Left renal pelvis (tissue), 4 donors: ENCODE data around the gene SLC38A4. TPM values are rescaled to one million over a fixed set of nuclear protein-coding genes. Genes with fewer than 3 reads are reported as not detected.
"Not testable (repeated sequence)": the region's sequence is repeated elsewhere in the genome, so short reads cannot be mapped to it uniquely, and the experiment has no call there.

Experiments
- DNase-seq, 4 donors: peaks; one replicate each; pipeline ENCODE4 v3.0.0-alpha.2; 2013; ENCODE audit warnings: low read depth in 4 of 4, low spot score in 3 of 4
- polyA plus RNA-seq, 4 donors: library from polyadenylated mRNA; unstranded; fragments of 120-200 nt; gene quantifications; one replicate each; pipeline ENCODE4 v1.2.1, GENCODE V29; 2013; ENCODE audit not compliant: insufficient read length in 4 of 4

The SLC38A4 gene
- polyA plus RNA-seq, result 10 to 100 TPM in 3 of 4 donors, 1 to 10 TPM in 1; 2.7 to 28.0 (median 26.7) TPM

- DNase-seq, result no peak
Measured at GRCh38 chr12:46825591-46826414, at the start of gene SLC38A4. TSS of gene SLC38A4 (minus strand) at chr12:46825997. CDS start at chr12:46793071, 32,926 bp downstream.

GRCh38 chr12:46875095-46875494 is 49.3 kb upstream of the SLC38A4 start:
- no peak for DNase-seq

- no peak for DNase-seq
Measured at GRCh38 chr12:46874642-46875041, 48.8 kb upstream of the SLC38A4 start.

- no peak for DNase-seq
Measured at GRCh38 chr12:46872135-46872534, 46.3 kb upstream of the SLC38A4 start.

GRCh38 chr12:46865311-46865710 is 39.5 kb upstream of the SLC38A4 start:
- no peak for DNase-seq

GRCh38 chr12:46858368-46858767 is 32.6 kb upstream of the SLC38A4 start:
- DNase-seq, result no peak

- DNase-seq, result no peak
Measured at GRCh38 chr12:46857486-46857885, 31.7 kb upstream of the SLC38A4 start.

GRCh38 chr12:46855760-46856159 is 30.0 kb upstream of the SLC38A4 start:
- DNase-seq, result no peak

- not testable (repeated sequence) for DNase-seq
Measured at GRCh38 chr12:46854188-46854587, 28.4 kb upstream of the SLC38A4 start.

GRCh38 chr12:46848792-46849191 is 23.0 kb upstream of the SLC38A4 start:
- not testable (repeated sequence) for DNase-seq

- no peak for DNase-seq
Measured at GRCh38 chr12:46847001-46847400, 21.2 kb upstream of the SLC38A4 start.

- no peak for DNase-seq
Measured at GRCh38 chr12:46843811-46844210, 18.0 kb upstream of the SLC38A4 start.

- no peak for DNase-seq
Measured at GRCh38 chr12:46841891-46842290, 16.1 kb upstream of the SLC38A4 start.

GRCh38 chr12:46839964-46840363 is 14.2 kb upstream of the SLC38A4 start:
- DNase-seq, result no peak

GRCh38 chr12:46839232-46839631 is 13.4 kb upstream of the SLC38A4 start:
- no peak for DNase-seq

- DNase-seq, result no peak
Measured at GRCh38 chr12:46835785-46836184, 10.0 kb upstream of the SLC38A4 start.

GRCh38 chr12:46832130-46832704 is 6.4 kb upstream of the SLC38A4 start:
- DNase-seq, result no peak

GRCh38 chr12:46831335-46832129 is 5.7 kb upstream of the SLC38A4 start:
- no peak for DNase-seq

GRCh38 chr12:46830731-46831334 is 5.0 kb upstream of the SLC38A4 start:
- DNase-seq, result no peak

GRCh38 chr12:46824709-46825108 is 1.1 kb downstream of the SLC38A4 start:
- no peak for DNase-seq

GRCh38 chr12:46818642-46819041 is 7.2 kb downstream of the SLC38A4 start:
- no peak for DNase-seq
